ENCODE results near the gene NT5DC1.

DNA sequence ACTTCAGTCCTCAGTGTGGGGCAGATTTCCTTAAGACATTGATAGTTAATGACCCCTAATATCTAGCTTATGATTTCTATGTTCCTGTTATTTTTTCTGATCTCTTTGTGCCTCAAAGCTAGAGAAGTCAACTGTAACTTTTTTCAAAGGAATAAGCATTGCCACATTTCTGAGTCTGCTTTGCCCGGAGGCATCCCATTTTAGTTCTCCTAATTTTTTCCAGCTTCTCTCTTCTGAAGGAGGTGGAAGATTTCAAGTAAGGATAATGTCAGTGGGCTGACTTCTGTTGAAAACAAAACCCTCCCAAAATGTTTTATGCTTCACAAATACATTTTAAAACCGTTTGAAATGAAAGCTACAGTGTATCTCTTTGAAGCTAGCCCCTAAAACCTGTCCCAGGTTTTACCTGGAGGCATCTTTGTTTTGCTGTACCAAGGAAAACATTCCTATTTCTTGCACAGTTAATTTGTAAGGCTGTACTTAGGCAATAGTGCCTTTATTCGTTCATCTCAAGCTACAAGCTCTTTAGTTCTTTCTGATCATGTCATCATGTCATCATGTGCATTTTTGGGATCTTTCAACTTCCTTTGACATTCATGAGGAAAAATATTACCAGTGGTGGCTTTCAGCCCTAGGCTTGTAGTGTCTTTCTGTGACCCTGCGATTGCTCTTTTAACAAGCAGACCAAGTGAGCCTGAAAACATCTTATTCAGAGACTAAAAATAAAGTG is 107.6 kb downstream of the NT5DC1 start:
- TF ChIP-seq, protein P1, sequence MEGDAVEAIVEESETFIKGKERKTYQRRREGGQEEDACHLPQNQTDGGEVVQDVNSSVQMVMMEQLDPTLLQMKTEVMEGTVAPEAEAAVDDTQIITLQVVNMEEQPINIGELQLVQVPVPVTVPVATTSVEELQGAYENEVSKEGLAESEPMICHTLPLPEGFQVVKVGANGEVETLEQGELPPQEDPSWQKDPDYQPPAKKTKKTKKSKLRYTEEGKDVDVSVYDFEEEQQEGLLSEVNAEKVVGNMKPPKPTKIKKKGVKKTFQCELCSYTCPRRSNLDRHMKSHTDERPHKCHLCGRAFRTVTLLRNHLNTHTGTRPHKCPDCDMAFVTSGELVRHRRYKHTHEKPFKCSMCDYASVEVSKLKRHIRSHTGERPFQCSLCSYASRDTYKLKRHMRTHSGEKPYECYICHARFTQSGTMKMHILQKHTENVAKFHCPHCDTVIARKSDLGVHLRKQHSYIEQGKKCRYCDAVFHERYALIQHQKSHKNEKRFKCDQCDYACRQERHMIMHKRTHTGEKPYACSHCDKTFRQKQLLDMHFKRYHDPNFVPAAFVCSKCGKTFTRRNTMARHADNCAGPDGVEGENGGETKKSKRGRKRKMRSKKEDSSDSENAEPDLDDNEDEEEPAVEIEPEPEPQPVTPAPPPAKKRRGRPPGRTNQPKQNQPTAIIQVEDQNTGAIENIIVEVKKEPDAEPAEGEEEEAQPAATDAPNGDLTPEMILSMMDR (tag by site-specific recombination; IDR thresholded peaks at IDR 0.05), result no peak
- TF ChIP-seq, protein P2, sequence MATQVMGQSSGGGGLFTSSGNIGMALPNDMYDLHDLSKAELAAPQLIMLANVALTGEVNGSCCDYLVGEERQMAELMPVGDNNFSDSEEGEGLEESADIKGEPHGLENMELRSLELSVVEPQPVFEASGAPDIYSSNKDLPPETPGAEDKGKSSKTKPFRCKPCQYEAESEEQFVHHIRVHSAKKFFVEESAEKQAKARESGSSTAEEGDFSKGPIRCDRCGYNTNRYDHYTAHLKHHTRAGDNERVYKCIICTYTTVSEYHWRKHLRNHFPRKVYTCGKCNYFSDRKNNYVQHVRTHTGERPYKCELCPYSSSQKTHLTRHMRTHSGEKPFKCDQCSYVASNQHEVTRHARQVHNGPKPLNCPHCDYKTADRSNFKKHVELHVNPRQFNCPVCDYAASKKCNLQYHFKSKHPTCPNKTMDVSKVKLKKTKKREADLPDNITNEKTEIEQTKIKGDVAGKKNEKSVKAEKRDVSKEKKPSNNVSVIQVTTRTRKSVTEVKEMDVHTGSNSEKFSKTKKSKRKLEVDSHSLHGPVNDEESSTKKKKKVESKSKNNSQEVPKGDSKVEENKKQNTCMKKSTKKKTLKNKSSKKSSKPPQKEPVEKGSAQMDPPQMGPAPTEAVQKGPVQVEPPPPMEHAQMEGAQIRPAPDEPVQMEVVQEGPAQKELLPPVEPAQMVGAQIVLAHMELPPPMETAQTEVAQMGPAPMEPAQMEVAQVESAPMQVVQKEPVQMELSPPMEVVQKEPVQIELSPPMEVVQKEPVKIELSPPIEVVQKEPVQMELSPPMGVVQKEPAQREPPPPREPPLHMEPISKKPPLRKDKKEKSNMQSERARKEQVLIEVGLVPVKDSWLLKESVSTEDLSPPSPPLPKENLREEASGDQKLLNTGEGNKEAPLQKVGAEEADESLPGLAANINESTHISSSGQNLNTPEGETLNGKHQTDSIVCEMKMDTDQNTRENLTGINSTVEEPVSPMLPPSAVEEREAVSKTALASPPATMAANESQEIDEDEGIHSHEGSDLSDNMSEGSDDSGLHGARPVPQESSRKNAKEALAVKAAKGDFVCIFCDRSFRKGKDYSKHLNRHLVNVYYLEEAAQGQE (tag by site-specific recombination; IDR thresholded peaks at IDR 0.05), result no peak
